GM21381 (cell line): ENCODE data around the gene RNF144A.

Source experiments
- ATAC-seq: cut with Tn5 transposase; IDR thresholded peaks from one replicate; pipeline ENCODE4 v1.9.1; 2021; ENCODE audit warnings: mild to moderate bottlenecking, moderate library complexity; ENCODE audit not compliant: unreplicated experiment

The RNF144A gene

GRCh38 chr2:6906165-6906741 lies 11.0 kb upstream of the RNF144A start:
- no peak for ATAC-seq

GRCh38 chr2:6908291-6908690 lies 8.9 kb upstream of the RNF144A start:
- ATAC-seq: no peak

GRCh38 chr2:6909431-6910385 lies 7.5 kb upstream of the RNF144A start:
- peak; percentile 98 for ATAC-seq

- no peak for ATAC-seq
Measured at GRCh38 chr2:6911721-6912120, 5.5 kb upstream of the RNF144A start.

- ATAC-seq: no peak
Measured at GRCh38 chr2:6913415-6914157, 3.6 kb upstream of the RNF144A start.

GRCh38 chr2:6914828-6915227 lies 2.4 kb upstream of the RNF144A start:
- ATAC-seq: no peak

- ATAC-seq: no peak
Measured at GRCh38 chr2:6915399-6915798, 1.8 kb upstream of the RNF144A start.

- ATAC-seq: no peak
Measured at GRCh38 chr2:6916224-6916623, 988 bp upstream of the RNF144A start.

GRCh38 chr2:6916736-6917070 lies 509 bp upstream of the RNF144A start:
- ATAC-seq: no peak

- ATAC-seq: peak; percentile 38
Measured at GRCh38 chr2:6917761-6918421, 679 bp downstream of the RNF144A start.

GRCh38 chr2:6919901-6920742 lies 2.9 kb downstream of the RNF144A start:
- ATAC-seq: no peak

- ATAC-seq: no peak
Measured at GRCh38 chr2:6920743-6921064, 3.5 kb downstream of the RNF144A start.

GRCh38 chr2:6921321-6921922 lies 4.2 kb downstream of the RNF144A start:
- no peak for ATAC-seq

GRCh38 chr2:6922201-6922656 lies 5.0 kb downstream of the RNF144A start:
- ATAC-seq: no peak

GRCh38 chr2:6923319-6923718 lies 6.1 kb downstream of the RNF144A start:
- no peak for ATAC-seq

- ATAC-seq: no peak
Measured at GRCh38 chr2:6924101-6924923, 7.1 kb downstream of the RNF144A start.

GRCh38 chr2:6924924-6925409 lies 7.8 kb downstream of the RNF144A start:
- ATAC-seq: no peak

- no peak for ATAC-seq
Measured at GRCh38 chr2:6926071-6926732, 9.0 kb downstream of the RNF144A start.
